HEK293T (cell line): ENCODE data around the gene DCTN4.
"Not testable (repeated sequence)": the region's sequence is repeated elsewhere in the genome, so short reads cannot be mapped to it uniquely, and the experiment has no call there.

ENCODE experiments used
- CTCF ChIA-PET: fragments of 350-600 bp; formaldehyde crosslinking; extraction: SDS; loops from one replicate; lab custom pipeline; 2021; ENCODE audit warnings: antibody characterized with exemption, inconsistent platforms; lab: Yijun Ruan, JAX
- POLR2A ChIA-PET: fragments of 350-600 bp; formaldehyde crosslinking; extraction: SDS; loops from one replicate; lab custom pipeline; 2020; ENCODE audit warnings: antibody characterized with exemption, inconsistent platforms; lab: Yijun Ruan, JAX
- DNase-seq: peaks from one replicate; pipeline ENCODE4 v3.0.0; 2012; ENCODE audit warnings: mixed read lengths; ENCODE audit errors: extremely low spot score
- ARNT ChIP-seq: fragments of 450-650 bp; IDR thresholded peaks from 2 replicates; pipeline ENCODE4 v1.6.1; 2017; ENCODE audit warnings: mild to moderate bottlenecking
- BHLHE40 ChIP-seq: fragments of 450-650 bp; IDR thresholded peaks from 2 replicates; pipeline ENCODE4 v1.6.1; 2016; ENCODE audit warnings: mild to moderate bottlenecking, moderate library complexity, borderline replicate concordance
- CTBP1 ChIP-seq: fragments of 450-650 bp; IDR thresholded peaks from 2 replicates; pipeline ENCODE4 v1.6.1; 2016; ENCODE audit warnings: borderline replicate concordance
- ELF4 ChIP-seq: fragments of 450-650 bp; IDR thresholded peaks from 2 replicates; pipeline ENCODE4 v1.6.1; 2017; ENCODE audit warnings: antibody characterized with exemption
- FOXA1 ChIP-seq: fragments of 450-650 bp; IDR thresholded peaks from 2 replicates; pipeline ENCODE4 v1.6.1; 2016; ENCODE audit warnings: mild to moderate bottlenecking
- FOXK2 ChIP-seq: fragments of 450-650 bp; IDR thresholded peaks from 2 replicates; pipeline ENCODE4 v1.6.1; 2016; ENCODE audit warnings: mild to moderate bottlenecking
- FOXM1 ChIP-seq: fragments of 450-650 bp; IDR thresholded peaks from 2 replicates; pipeline ENCODE4 v1.6.1; 2017; ENCODE audit warnings: mild to moderate bottlenecking, borderline replicate concordance
- HDGF ChIP-seq: fragments of 450-650 bp; IDR thresholded peaks from 2 replicates; pipeline ENCODE4 v1.6.1; 2017; ENCODE audit warnings: antibody characterized with exemption, borderline replicate concordance
- L3MBTL2 ChIP-seq: fragments of 450-650 bp; conservative IDR thresholded peaks from 2 replicates; pipeline ENCODE4 v1.6.1; 2016; ENCODE audit warnings: mild to moderate bottlenecking
- LEF1 ChIP-seq: fragments of 450-650 bp; IDR thresholded peaks from 2 replicates; pipeline ENCODE4 v1.6.1; 2017; ENCODE audit warnings: mild to moderate bottlenecking, borderline replicate concordance
- NFRKB ChIP-seq: fragments of 450-650 bp; IDR thresholded peaks from 2 replicates; pipeline ENCODE4 v1.6.1; 2016; ENCODE audit warnings: mild to moderate bottlenecking, moderate library complexity
- SP1 ChIP-seq: fragments of 450-650 bp; IDR thresholded peaks from 2 replicates; pipeline ENCODE4 v1.6.1; 2017
- SUZ12 ChIP-seq: fragments of 450-650 bp; IDR thresholded peaks from 2 replicates; pipeline ENCODE4 v1.6.1; 2016; ENCODE audit warnings: mild to moderate bottlenecking
- TARDBP ChIP-seq: fragments of 450-650 bp; IDR thresholded peaks from 2 replicates; pipeline ENCODE4 v1.6.1; 2016
- ZNF384 ChIP-seq: fragments of 450-650 bp; IDR thresholded peaks from 2 replicates; pipeline ENCODE4 v1.6.1; 2016
- TF ChIP-seq, protein P1 (sequence below): fragments of 450-650 bp; IDR thresholded peaks from 2 replicates; pipeline ENCODE4 v1.6.1; 2016

Gene DCTN4

GRCh38 chr5:150753463-150753862, 5.4 kb downstream of the DCTN4 start:
- ChIA-PET CTCF (no interaction called here), POLR2A (interaction anchor here (1.8 kb wide), 1 partner anchor 53 kb away, joined by 5 read pairs; the partner anchor contains the start of gene RBM22)
- TF ChIP-seq L3MBTL2, result no peak
- TF ChIP-seq ARNT, result no peak

GRCh38 chr5:150751096-150751891, 7.5 kb downstream of the DCTN4 start:
- DNase-seq, result no peak
- ChIA-PET POLR2A (interaction anchor here (0.6 to 1.4 kb wide), 2 partner anchors 48 to 51 kb away, joined by 3 to 6 read pairs; partner anchors contain the start of gene RBM22), CTCF (interaction anchor here (0.6 kb wide), 2 partner anchors 74 to 118 kb away, joined by 3 read pairs; no protein-coding TSS in a partner anchor)
- no peak for TF ChIP-seq SUZ12
- no peak for TF ChIP-seq BHLHE40
- TF ChIP-seq ZNF384, result no peak
- no peak for TF ChIP-seq ELF4
- no peak for TF ChIP-seq TARDBP
- no peak for TF ChIP-seq NFRKB
- TF ChIP-seq, protein P1, sequence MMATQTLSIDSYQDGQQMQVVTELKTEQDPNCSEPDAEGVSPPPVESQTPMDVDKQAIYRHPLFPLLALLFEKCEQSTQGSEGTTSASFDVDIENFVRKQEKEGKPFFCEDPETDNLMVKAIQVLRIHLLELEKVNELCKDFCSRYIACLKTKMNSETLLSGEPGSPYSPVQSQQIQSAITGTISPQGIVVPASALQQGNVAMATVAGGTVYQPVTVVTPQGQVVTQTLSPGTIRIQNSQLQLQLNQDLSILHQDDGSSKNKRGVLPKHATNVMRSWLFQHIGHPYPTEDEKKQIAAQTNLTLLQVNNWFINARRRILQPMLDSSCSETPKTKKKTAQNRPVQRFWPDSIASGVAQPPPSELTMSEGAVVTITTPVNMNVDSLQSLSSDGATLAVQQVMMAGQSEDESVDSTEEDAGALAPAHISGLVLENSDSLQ, result no peak
- no peak for TF ChIP-seq SP1
- no peak for TF ChIP-seq FOXK2
- TF ChIP-seq FOXA1, result no peak

More at GRCh38 chr5:150753463-150753862, 5.4 kb downstream of the DCTN4 start:
- DNase-seq, result no peak

DNA sequence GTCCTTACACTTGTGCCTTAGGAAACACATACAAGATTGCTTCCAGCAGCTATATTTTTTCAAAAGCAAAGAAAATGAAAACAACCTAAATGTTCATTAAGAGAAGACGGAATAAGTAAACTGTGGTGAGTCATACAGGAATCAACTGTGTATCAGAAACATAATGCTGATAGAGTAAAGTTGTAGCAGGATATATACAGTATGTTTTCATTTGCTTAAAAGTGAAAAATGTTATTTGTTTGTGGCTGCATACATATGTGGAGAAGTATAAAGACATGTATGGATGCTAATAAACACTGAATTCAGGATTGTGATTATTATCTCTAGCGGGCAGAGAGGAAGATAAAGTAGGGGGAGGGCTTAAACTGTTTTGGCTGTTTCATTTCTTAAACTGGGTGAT, 8.3 kb downstream of the DCTN4 start:
- TF ChIP-seq HDGF (no peak), ZNF384 (no peak), TARDBP (no peak), L3MBTL2 (no peak), FOXM1 (no peak), SUZ12 (no peak), FOXK2 (no peak), FOXA1 (no peak), NFRKB (no peak), ARNT (no peak)
- ChIA-PET CTCF (interaction anchor here (0.6 kb wide), 3 partner anchors 75 to 117 kb away, joined by 3 read pairs; no protein-coding TSS in a partner anchor), POLR2A (interaction anchor here (0.6 to 1.4 kb wide), 5 partner anchors 8 to 666 kb away, joined by 3 to 6 read pairs (median 3); partner anchors contain the start of genes DCTN4 and RBM22)
- no peak for DNase-seq

DNA sequence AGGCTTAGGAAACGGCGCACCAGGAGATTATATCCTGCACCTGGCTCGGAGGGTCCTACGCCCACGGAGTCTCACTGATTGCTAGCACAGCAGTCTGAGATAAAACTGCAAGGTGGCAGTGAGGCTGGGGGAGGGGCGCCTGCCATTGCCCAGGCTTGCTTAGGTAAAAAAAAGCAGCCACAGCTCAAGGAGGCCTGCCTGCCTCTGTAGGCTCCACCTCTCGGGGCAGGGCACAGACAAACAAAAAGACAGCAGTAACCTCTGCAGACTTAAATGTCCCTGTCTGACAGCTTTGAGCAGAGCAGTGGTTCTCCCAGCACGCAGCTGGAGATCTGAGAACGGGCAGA, 15.7 kb downstream of the DCTN4 start:
- CTCF ChIA-PET, result interaction anchor here (0.6 kb wide), 1 partner anchor 98 kb away, joined by 3 read pairs; no protein-coding TSS in a partner anchor
- DNase-seq, POLR2A ChIA-PET: not testable (repeated sequence)

GRCh38 chr5:150742455-150743141, 16.2 kb downstream of the DCTN4 start:
- POLR2A ChIA-PET, DNase-seq: not testable (repeated sequence)
- CTCF ChIA-PET, result interaction anchor here (0.6 kb wide), 1 partner anchor 97 kb away, joined by 3 read pairs; no protein-coding TSS in a partner anchor

DNA sequence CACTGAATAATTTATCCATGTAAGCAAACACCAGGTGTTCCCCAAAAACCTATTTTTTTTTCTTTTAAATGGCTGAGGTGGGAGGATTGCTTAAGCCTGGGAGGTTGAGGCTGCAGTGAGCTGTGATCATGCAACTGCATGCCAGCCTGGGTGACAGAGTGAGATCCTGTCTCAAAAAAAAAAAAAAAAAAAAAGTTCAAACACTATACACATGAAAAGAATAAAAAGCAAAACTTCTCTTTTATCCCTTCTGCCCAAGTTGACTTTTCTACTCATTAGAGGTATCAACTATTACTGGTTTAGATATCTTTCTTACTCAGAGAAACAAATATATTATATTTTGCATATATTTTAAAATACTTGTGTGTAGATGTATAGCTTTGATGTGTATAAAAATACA, 17.8 kb downstream of the DCTN4 start:
- CTCF ChIA-PET, result interaction anchor here (0.6 kb wide), 1 partner anchor 26 kb away, joined by 3 read pairs; no protein-coding TSS in a partner anchor
- no peak for TF ChIP-seq CTBP1
- no peak for TF ChIP-seq ARNT
- no peak for TF ChIP-seq ELF4
- TF ChIP-seq SP1, result no peak
- DNase-seq, result no peak
- POLR2A ChIA-PET, result interaction anchor here (1.2 kb wide), 1 partner anchor 18 kb away, joined by 6 read pairs; the partner anchor contains the start of gene DCTN4

- ChIA-PET POLR2A (interaction anchor here (1.3 kb wide), 1 partner anchor 38 kb away, joined by 5 read pairs; the partner anchor contains the start of gene RBM22), CTCF (no interaction called here)
- no peak for TF ChIP-seq CTBP1
- TF ChIP-seq ELF4, result no peak
- TF ChIP-seq, protein P1, result no peak
- TF ChIP-seq L3MBTL2, result no peak
- TF ChIP-seq TARDBP, result no peak
- no peak for TF ChIP-seq NFRKB
- TF ChIP-seq LEF1, result no peak
- no peak for TF ChIP-seq HDGF
- TF ChIP-seq ARNT, result no peak
- no peak for TF ChIP-seq BHLHE40
- TF ChIP-seq SUZ12, result no peak
- no peak for DNase-seq
Measured at GRCh38 chr5:150738862-150739261, 20.0 kb downstream of the DCTN4 start.
